Activated T-cell treated with anti-CD3 and anti-CD28 coated beads for 1 hour (primary cell): ENCODE results near the gene ABCC4.

Source experiments
- DNase-seq: peaks from one replicate; pipeline ENCODE4 v3.0.0-alpha.2; 2020; ENCODE audit warnings: low read depth

ABCC4 gene

GRCh38 chr13:95258619-95259194 lies 42.5 kb downstream of the ABCC4 start:
- no peak for DNase-seq

- DNase-seq = no peak
Observed at GRCh38 chr13:95258098-95258497, 43.2 kb downstream of the ABCC4 start.

DNA sequence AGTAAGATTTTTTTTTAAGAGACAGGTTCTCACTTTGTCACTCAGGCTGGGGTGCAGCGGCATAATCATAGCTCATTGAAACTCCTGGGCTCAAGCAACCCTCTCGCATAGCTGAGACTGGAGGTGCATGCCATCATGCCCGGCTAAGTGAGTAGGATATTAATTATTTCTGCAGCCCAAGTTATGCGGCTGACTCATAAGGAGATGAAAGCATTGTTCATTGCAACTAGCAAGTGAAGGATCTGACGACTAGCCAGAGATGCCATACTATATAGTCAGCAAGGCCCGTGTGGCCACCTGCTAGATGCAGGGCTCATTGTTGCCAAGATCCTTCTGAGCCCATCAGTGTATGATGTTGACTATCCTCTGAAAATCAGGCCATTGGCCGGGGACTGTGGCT lies 45.2 kb downstream of the ABCC4 start:
- no peak for DNase-seq

GRCh38 chr13:95255072-95255732 lies 46.0 kb downstream of the ABCC4 start:
- no peak for DNase-seq

DNA sequence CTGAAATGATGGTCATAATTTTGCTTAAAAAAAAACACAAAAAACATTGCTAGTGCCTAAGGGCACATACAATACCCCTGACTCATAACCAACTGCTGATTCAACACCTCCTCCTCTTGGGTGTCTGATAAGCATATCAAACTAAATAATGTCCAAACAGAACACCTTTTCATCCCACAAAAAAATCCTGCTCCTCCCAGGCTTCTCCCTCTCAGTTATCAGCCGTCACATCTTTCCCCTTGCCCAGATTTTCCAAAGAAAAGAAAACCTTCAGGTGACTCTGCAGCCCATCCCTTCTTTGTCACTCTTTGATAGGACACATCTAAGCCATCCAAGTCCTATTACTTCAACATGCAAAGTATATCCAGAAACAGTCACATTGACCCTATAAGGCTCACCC lies 46.9 kb downstream of the ABCC4 start:
- no peak for DNase-seq

- no peak for DNase-seq
Observed at GRCh38 chr13:95253033-95253432, 48.2 kb downstream of the ABCC4 start.

- DNase-seq = no peak
Observed at GRCh38 chr13:95251641-95252040, 49.6 kb downstream of the ABCC4 start.

DNA sequence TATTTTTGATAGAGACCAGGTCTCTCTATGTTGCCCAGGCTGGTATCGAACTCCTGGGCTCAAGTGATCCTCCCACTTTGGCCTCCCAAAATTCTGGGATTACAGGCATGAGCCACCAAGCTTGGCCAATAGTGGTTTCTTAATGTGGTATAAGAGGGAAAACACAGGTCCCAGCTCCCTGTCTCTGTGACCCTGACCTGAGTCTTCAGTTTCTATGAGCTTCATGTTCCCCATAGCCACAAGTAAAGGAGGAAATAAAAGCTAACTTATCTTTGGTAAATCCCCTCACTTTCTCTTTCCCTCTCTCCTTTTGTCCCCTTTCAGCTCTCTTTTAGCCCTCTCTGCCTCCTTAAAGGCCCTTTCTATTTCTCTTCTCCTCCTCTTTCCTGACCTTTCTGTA lies 50.3 kb downstream of the ABCC4 start:
- no peak for DNase-seq

GRCh38 chr13:95248953-95249352 lies 52.3 kb downstream of the ABCC4 start:
- no peak for DNase-seq

- DNase-seq = no peak
Observed at GRCh38 chr13:95247852-95248251, 53.4 kb downstream of the ABCC4 start.

- no peak for DNase-seq
Observed at GRCh38 chr13:95247171-95247570, 54.1 kb downstream of the ABCC4 start.

DNA sequence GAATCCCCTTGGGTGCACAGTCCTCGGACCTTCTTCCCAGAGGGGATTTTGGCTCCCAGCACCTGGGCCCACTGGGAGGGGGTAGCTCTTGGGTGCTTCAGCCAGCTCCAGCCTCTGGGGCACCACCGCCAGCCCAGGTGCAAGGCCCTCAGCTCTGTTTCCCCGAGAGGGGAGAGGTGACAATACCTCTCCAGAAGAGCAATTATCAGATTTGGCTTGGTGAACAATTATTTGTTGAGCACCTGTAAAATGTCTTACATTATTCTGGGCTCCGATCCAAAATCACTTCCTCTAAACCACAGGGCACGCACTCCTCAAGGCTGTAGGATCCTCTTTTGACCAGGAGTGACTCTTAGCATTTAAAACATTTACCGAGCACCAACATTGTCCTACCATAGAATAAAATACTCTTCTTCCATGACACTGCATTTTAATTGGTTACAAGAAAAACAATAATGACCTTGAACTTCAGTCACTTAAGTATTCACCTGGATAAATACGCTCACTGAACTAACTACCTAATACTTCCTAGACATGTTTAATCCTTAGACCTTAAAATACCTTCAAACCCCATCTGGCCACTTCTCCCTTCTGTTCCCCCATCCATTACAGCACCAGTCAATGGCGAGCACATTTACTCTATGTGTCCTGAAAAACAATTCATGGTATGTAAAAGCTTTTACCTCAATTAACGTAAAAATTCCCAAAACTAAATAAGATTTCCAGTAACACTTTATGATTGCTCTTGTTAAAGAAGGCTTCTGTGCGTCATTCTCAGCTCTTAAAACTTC lies 54.8 kb downstream of the ABCC4 start:
- DNase-seq = no peak

DNA sequence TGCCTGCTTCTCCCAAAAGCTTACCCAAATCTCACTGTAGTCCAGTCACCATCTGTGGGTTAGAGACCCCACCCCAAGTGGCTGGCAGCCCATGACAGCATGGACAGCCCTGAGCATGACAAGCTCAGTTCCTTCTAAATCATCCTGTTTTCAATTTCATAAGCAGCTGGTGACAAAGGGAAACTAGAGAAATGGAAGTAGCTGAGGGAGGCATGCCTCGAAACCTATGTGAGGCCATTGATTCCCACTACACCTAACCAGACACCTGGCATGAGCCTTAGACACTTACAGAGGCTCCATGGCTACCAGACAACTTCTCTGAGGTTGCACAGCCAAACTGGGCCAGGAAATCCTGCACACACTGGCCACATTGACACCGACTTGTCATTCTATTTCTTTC lies 56.2 kb downstream of the ABCC4 start:
- no peak for DNase-seq

DNA sequence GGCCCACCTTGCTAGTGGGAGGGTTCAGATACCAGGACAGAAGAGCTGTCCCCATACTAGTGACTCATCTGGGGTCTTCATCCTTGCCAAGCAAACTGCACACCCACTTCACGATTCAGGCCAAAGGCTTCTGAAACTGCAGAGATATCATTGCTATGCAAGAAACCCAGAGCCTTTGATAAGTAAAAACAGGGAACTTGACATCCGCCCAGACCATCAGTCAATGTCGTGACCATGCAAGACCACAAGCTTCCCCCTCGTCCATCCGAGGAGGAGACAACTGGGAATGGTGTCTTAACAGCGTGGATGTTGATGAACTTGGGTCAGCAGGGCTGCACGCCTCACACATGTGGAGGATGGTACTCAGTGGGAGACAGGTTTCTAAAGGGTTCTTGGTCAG lies 58.0 kb downstream of the ABCC4 start:
- no peak for DNase-seq

DNA sequence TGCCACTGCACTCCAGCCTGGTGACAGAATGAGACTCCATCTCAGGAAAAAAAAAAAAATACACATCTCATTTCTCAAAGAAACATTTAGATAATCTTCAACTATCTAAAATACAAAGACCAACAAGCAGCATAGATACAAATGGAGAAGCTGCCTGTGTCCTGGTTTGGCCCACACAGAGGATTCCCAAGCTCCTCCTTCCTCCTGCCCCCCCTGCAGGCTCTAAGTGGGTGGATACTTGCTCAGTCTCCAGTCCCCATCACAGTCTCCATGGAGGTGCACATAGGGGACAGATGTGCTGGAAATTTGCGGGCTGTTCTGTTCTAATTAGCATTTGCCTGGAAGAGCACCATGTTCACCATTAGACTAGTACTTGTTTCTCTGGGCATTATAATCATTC lies 59.9 kb downstream of the ABCC4 start:
- DNase-seq = no peak

GRCh38 chr13:95239283-95239682 lies 62.0 kb downstream of the ABCC4 start:
- DNase-seq = no peak

DNA sequence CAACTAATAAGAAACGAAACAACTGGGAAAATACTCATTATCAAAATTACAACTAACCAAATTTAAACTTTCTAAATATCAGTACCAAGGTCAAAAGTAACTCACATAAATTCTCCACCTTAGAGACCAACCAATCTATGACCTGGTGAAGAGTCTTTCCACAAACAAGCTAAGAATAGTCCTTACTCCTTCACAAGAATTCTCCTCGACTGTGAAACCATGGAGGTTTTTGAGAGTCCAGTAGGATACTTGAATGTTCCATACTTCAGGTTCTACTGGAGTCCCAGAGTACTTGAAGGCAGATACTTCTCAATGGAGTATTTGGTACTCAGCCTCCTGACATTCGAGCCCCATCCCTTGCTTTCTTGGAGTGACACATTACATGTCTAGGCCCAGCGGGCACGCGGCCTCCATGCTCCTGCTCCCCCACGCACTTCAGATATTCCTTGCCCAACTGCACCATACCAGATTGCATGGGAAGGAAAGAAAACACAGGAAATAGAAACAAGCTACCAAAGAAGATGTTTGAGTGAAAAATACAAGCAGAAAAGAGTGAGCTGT lies 63.9 kb downstream of the ABCC4 start:
- no peak for DNase-seq

- DNase-seq = no peak
Observed at GRCh38 chr13:95236774-95237173, 64.5 kb downstream of the ABCC4 start.

DNA sequence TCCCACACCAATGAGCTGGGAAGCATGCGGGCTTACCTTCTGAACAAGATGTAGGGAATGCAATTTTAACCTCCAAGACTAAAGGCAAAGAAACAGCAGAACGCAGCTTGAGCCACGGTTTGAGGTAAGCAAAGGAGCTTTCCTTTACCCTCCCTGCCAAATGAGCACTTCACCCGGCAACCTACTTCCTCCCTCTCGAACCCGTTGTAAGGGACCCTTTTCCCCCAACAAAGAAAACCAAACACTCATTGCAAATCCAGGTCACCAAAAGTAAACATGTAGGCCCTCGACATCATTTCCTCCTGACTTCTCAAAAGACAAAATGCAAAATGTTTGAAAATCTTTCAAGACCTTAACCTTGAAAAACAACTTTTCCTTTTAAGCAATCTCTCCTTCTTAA lies 65.3 kb downstream of the ABCC4 start:
- DNase-seq = no peak

DNA sequence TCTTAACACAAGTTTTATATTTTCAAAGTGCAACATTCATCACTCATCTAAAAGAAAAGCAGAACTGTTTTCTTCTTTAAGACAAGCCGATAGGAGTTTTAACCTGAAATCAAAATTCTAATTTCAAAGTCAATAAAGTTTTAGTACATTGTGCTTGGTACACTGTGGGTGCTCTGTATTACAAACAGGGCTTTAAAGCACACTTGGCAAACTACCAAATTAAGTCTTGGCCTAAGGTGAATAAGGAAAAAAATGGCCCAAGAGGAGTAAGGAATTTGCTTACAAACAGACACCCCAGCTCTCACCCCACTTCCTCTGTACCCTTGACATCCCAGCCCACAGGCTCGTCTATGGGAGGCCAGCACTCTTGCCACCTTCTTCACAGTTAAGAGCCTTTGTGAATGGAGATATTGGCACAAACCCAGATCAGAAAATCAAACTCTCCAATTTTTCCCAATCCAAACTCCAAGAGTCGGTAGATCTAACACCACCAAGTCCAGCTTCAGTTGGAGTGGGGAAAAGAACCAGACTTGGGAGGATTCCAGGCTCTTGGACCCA lies 66.0 kb downstream of the ABCC4 start:
- DNase-seq = no peak

- DNase-seq = no peak
Observed at GRCh38 chr13:95234242-95234641, 67.0 kb downstream of the ABCC4 start.

- DNase-seq = no peak
Observed at GRCh38 chr13:95233026-95233635, 68.1 kb downstream of the ABCC4 start.
